Neural progenitor cell (in vitro differentiated cells): ENCODE data around the gene KLC1.

Experiments
- CTCF ChIP-seq: fragments of 200-600 bp; sonication (generic); IDR thresholded peaks from 2 replicates; pipeline ENCODE4 v1.5.1; 2017; ENCODE audit warnings: antibody characterized with exemption, mild to moderate bottlenecking
- EZH2 ChIP-seq: fragments of 200-600 bp; sonication (generic); IDR thresholded peaks from 2 replicates; pipeline ENCODE4 v1.6.1; 2017; ENCODE audit warnings: antibody characterized with exemption, mild to moderate bottlenecking, moderate library complexity
- EZH2phosphoT487 ChIP-seq: fragments of 200-600 bp; sonication (generic); IDR thresholded peaks from 2 replicates; pipeline ENCODE4 v1.6.1; 2017; ENCODE audit warnings: antibody characterized with exemption

- TF ChIP-seq CTCF (no peak), EZH2 (no peak), EZH2phosphoT487 (no peak)
These were observed 104.0 kb downstream of the KLC1 start for GRCh38 chr14:103732868-103733620.
